Peyer's patch (tissue), 4 donors: ENCODE results near the gene IL13RA1. TPM values are rescaled to one million over a fixed set of nuclear protein-coding genes. Genes with fewer than 3 reads are reported as not detected.

Experiments
- DNase-seq, 3 donors: peaks; one replicate each; pipeline ENCODE4 v3.0.0-alpha.2; 2017 to 2019
- H3K27ac ChIP-seq, 4 donors: fragments of 200-600 bp; sonication (generic); one replicate each; pipeline ENCODE4 v1.5.1; 2016 to 2019
- H3K27me3 ChIP-seq, 2 donors: fragments of 200-600 bp; sonication (generic); one replicate each; pipeline ENCODE4 v1.5.1; 2019
- H3K36me3 ChIP-seq, 3 donors: fragments of 200-600 bp; sonication (generic); one replicate each; pipeline ENCODE4 v1.5.1; 2016 to 2019
- H3K4me1 ChIP-seq, 4 donors: fragments of 200-600 bp; sonication (generic); one replicate each; pipeline ENCODE4 v1.5.1; 2016 to 2019
- H3K4me3 ChIP-seq, 4 donors: fragments of 200-600 bp; sonication (generic); 1 replicate in 3 of 4; 2 replicates in 1 of 4; pipeline ENCODE4 v1.5.1; 2016 to 2019; ENCODE audit warnings: mild to moderate bottlenecking in 1 of 4
- H3K9me3 ChIP-seq, 4 donors: fragments of 200-600 bp; sonication (generic); one replicate each; pipeline ENCODE4 v1.5.1; 2016 to 2019; ENCODE audit warnings: mild to moderate bottlenecking in 1 of 4
- POLR2A ChIP-seq, 2 donors: fragments of 450-650 bp; IDR thresholded peaks; one replicate each; pipeline ENCODE4 v1.5.1; 2017; ENCODE audit warnings: antibody characterized with exemption in 2 of 2, mild to moderate bottlenecking in 2 of 2, moderate library complexity in 2 of 2
- total RNA-seq, 4 donors: library from RNA; depleted of rRNA; stranded (reverse); fragments of >200 nt; gene quantifications; one replicate each; pipeline ENCODE4 v1.1.0, GENCODE V29; 2016
- TF ChIP-seq, protein P1 (sequence below), 6 experiments: fragments of 450-650 bp in 4 of 6; fragments of 200-600 bp in 2 of 6; sonication (generic) in 1 of 6; IDR thresholded peaks; one replicate each; pipeline ENCODE4 v1.5.1; 2017 to 2019; ENCODE audit warnings: antibody characterized with exemption in 6 of 6, mild to moderate bottlenecking in 3 of 6, moderate library complexity in 1 of 6

Gene IL13RA1
- total RNA-seq, 4 donors from 2014 or later = 38.0 to 98.3 (median 63.0) TPM

DNA sequence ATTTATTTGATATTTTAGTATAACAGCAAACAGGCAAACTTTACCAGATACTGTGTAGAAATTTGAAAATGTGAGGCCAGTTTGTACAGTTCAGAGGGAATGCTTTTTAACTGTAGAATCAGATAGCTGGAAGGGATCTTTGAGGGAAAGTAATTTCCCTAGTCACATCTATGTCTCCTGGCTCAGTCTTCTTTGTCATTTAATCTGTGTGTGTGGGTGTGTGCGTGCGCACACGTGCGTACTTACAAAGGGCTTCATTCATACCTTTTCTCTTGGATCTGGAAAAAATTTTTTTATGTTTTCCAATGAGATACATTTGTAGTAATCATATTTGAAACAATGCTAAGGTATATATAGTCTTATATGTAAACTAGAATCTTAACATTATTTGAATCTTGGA, 44.6 kb downstream of the IL13RA1 start:
- no peaks in the 10 kb centered on the region for H3K9me3 ChIP-seq
- no peak overlapping the region for H3K27ac ChIP-seq
- H3K4me3 ChIP-seq = no peak overlapping the region
- no peaks in the 10 kb centered on the region for H3K27me3 ChIP-seq
- H3K4me1 ChIP-seq = no peaks in the 10 kb centered on the region
- H3K36me3 ChIP-seq = peaks cover 0 to 5% (median 0%) of the 10 kb centered on the region in 3 donors
- no peak for DNase-seq
- TF ChIP-seq POLR2A (IDR thresholded peaks at IDR 0.05) = no peak
- TF ChIP-seq, protein P1, sequence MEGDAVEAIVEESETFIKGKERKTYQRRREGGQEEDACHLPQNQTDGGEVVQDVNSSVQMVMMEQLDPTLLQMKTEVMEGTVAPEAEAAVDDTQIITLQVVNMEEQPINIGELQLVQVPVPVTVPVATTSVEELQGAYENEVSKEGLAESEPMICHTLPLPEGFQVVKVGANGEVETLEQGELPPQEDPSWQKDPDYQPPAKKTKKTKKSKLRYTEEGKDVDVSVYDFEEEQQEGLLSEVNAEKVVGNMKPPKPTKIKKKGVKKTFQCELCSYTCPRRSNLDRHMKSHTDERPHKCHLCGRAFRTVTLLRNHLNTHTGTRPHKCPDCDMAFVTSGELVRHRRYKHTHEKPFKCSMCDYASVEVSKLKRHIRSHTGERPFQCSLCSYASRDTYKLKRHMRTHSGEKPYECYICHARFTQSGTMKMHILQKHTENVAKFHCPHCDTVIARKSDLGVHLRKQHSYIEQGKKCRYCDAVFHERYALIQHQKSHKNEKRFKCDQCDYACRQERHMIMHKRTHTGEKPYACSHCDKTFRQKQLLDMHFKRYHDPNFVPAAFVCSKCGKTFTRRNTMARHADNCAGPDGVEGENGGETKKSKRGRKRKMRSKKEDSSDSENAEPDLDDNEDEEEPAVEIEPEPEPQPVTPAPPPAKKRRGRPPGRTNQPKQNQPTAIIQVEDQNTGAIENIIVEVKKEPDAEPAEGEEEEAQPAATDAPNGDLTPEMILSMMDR (IDR thresholded peaks at IDR 0.05) = no peak

DNA sequence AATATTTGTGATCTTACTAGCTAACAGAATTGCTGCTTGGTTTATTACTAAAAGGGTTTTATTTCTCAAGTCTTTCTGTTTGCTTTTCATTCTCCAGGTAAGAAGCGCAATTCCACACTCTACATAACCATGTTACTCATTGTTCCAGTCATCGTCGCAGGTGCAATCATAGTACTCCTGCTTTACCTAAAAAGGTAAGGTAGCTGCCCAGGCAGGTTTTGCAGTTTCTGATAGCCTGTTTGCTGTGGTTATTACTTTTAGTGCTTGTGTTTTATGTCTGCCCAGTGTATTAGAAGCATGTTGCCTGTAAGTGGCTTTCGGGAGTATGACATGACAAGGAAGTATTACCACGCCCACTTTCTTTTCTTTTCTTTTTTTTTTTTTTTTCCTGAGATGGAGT, 46.4 kb downstream of the IL13RA1 start:
- no peak for TF ChIP-seq POLR2A (IDR thresholded peaks at IDR 0.05)
- TF ChIP-seq, protein P1 (IDR thresholded peaks at IDR 0.05) = no peak
- no peaks in the 10 kb centered on the region for H3K27me3 ChIP-seq
- H3K36me3 ChIP-seq = peaks cover 0 to 5% (median 0%) of the 10 kb centered on the region in 3 donors
- no peaks in the 10 kb centered on the region for H3K4me1 ChIP-seq
- H3K27ac ChIP-seq = no peak overlapping the region
- H3K4me3 ChIP-seq = no peak overlapping the region
- no peaks in the 10 kb centered on the region for H3K9me3 ChIP-seq
- DNase-seq = no peak

DNA sequence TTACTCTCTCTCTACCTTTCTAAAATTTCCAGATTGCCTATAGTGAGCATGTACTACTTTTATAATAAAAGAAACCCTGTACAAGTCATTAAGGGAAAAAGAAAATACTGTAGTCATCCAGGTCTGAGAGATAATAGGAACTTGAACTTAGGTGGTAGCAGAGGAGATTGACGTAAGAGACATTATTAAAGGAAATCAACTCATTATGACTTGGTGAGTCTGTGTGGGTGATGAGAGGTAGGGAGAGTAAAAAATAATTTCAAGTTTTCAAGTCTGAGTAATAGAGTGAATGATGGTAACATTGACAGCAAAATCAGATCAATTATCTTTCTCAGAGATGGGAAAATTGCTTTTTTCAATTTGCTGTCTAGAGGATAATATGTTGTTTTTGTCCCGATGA, 52.2 kb downstream of the IL13RA1 start:
- H3K4me3 ChIP-seq = no peak overlapping the region
- H3K4me1 ChIP-seq = no peaks in the 10 kb centered on the region
- H3K9me3 ChIP-seq = no peaks in the 10 kb centered on the region
- DNase-seq = no peak
- no peaks in the 10 kb centered on the region for H3K36me3 ChIP-seq
- no peak for TF ChIP-seq POLR2A (IDR thresholded peaks at IDR 0.05)
- TF ChIP-seq, protein P1 (IDR thresholded peaks at IDR 0.05) = no peak
- H3K27me3 ChIP-seq = no peaks in the 10 kb centered on the region
- H3K27ac ChIP-seq = no peak overlapping the region

DNA sequence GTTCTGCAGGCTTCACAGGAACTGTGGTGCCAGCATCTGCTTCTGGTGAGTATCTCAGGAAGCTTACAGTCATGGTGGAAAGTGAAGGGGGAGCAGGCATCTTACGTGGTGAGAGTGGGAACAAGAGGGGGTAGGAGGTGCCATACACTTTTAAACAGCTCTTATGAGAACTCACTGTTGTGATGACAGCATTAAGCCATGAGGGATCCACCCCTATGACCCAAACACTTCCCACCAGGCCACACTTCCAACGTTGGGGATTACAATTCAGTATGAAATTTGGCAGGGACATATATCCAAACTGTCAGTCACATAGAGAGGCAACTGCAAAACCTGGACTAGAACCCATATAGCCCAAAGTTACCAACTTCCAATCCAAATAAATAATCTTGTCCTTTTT, 53.1 kb downstream of the IL13RA1 start:
- Histone ChIP-seq H3K4me3 (no peak overlapping the region), H3K27ac (no peak overlapping the region), H3K9me3 (no peaks in the 10 kb centered on the region), H3K27me3 (no peaks in the 10 kb centered on the region), H3K36me3 (no peaks in the 10 kb centered on the region), H3K4me1 (no peaks in the 10 kb centered on the region)
- DNase-seq = no peak
- no peak for TF ChIP-seq POLR2A (IDR thresholded peaks at IDR 0.05)
- TF ChIP-seq, protein P1 (IDR thresholded peaks at IDR 0.05) = no peak

DNA sequence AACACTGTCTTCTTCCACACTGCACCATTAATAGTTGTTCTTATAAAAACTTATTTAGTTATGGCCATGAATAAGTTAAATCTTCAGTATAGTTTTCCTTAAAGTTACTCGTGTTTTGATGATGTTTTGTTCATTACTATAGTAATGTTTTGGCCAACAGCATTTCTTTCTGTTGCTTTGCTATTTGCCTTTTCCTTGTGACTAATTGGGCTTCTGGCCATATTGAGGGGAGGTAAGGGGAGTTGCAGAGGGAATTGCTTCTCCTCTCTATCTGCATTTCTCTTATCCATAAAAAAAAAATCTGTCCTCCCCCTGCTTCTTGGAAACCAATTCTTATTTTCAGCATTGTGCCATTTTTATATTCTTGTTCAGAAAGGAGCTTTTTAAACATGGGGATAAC, 53.5 kb downstream of the IL13RA1 start:
- no peaks in the 10 kb centered on the region for H3K36me3 ChIP-seq
- no peaks in the 10 kb centered on the region for H3K9me3 ChIP-seq
- H3K4me3 ChIP-seq = no peak overlapping the region
- TF ChIP-seq, protein P1 (IDR thresholded peaks at IDR 0.05) = no peak
- no peak for TF ChIP-seq POLR2A (IDR thresholded peaks at IDR 0.05)
- no peak overlapping the region for H3K27ac ChIP-seq
- H3K27me3 ChIP-seq = no peaks in the 10 kb centered on the region
- no peak for DNase-seq
- H3K4me1 ChIP-seq = no peaks in the 10 kb centered on the region
